Midbrain (tissue), 1 donor: ENCODE data around the gene CAPN8.

Experiments
- DNase-seq: peaks from one replicate; lab custom pipeline; 2025; lab: John Stamatoyannopoulos, UW

CAPN8 gene

DNA sequence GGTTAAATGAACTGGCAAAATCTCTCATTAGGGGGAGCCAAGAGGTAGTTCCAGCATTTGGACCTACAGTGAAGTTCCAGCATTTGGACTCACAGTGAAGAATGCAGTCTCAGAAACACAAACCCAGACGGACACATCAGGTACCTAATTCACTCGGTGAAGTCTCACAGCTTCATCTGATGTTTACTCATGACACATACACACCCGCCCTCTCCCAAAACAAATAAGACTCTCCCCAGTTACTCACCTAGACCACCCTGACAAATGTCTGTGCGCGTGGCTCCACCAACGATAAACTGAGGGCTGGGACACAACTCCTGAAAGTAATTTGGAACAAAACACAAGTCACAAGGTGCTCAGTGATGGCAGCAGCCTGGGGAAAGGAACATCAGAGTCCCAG is 11.4 kb downstream of the CAPN8 start:
- peak; percentile 6 for DNase-seq

- no peak for DNase-seq
Measured at GRCh38 chr1:223653431-223653830, 12.1 kb downstream of the CAPN8 start.

DNA sequence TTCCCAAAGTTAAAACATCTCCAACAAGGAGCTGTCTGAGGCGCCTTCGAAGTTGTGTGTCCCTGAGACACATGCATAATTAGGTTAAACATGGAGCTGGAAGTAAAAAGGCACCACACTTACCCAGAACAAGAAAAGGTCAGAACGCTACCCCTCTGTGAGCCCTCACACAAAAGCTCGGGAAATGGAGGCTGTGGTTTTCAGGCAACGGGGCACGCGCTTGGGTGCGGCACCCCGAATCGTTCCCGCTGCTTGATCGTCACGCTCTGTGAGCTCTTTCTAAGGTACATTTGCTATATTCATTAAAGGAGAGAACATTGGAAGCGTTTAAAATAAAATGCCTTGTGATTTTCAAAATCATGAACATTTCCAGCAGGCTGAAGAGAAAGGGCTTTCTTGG is 12.5 kb downstream of the CAPN8 start:
- DNase-seq: peak; percentile 38

- peak; percentile 36 for DNase-seq
Measured at GRCh38 chr1:223652436-223652941, 13.0 kb downstream of the CAPN8 start.

- DNase-seq: no peak
Measured at GRCh38 chr1:223651291-223651991, 14.1 kb downstream of the CAPN8 start.

GRCh38 chr1:223650465-223650864 is 15.0 kb downstream of the CAPN8 start:
- no peak for DNase-seq

- no peak for DNase-seq
Measured at GRCh38 chr1:223649222-223649621, 16.3 kb downstream of the CAPN8 start.

GRCh38 chr1:223647249-223647648 is 18.3 kb downstream of the CAPN8 start:
- DNase-seq: no peak

- DNase-seq: no peak
Measured at GRCh38 chr1:223645903-223646302, 19.6 kb downstream of the CAPN8 start.

GRCh38 chr1:223642237-223642636 is 23.3 kb downstream of the CAPN8 start:
- DNase-seq: no peak

GRCh38 chr1:223641523-223642039 is 23.9 kb downstream of the CAPN8 start:
- no peak for DNase-seq

GRCh38 chr1:223639331-223639749 is 26.2 kb downstream of the CAPN8 start:
- no peak for DNase-seq

DNA sequence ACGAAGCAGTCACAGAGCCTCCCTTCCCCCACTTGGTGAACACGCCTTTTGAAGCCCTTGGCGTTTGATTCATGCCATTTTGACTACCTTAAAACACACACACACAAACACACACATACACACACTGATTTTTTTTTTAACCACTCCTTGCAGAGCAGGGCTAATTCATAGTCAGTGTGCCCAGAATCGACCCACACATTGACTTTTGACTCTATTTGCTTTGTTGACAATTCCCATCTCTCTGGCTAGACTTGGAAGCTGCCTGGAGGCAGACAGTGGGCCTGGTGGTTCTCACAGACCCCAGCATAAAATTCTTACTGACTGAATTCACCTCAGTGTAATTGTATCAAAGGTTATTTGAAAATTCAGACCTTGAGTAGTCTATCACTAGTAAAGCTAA is 30.3 kb downstream of the CAPN8 start:
- no peak for DNase-seq

DNA sequence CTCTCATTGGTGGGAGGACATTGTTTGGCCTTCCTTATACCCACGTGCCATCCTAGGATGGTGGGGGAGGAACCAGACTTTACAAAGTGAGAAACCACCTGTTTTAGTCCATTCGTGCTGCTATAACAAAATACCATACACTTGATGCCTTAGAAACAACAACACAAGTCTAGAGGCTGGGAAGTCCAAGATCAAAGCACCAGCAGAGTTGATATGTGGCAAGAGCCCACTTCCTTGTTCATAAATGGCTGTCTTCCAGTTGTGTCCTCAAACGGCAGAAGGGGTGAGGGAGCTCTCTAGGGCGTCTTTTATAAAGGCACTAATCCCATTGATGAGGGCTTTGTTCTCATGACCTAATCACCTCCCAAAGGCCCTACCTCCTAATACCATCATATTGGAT is 31.1 kb downstream of the CAPN8 start:
- DNase-seq: no peak

- DNase-seq: no peak
Measured at GRCh38 chr1:223631956-223632355, 33.5 kb downstream of the CAPN8 start.

- no peak for DNase-seq
Measured at GRCh38 chr1:223631473-223631872, 34.0 kb downstream of the CAPN8 start.

GRCh38 chr1:223629126-223629457 is 36.4 kb downstream of the CAPN8 start:
- DNase-seq: no peak

DNA sequence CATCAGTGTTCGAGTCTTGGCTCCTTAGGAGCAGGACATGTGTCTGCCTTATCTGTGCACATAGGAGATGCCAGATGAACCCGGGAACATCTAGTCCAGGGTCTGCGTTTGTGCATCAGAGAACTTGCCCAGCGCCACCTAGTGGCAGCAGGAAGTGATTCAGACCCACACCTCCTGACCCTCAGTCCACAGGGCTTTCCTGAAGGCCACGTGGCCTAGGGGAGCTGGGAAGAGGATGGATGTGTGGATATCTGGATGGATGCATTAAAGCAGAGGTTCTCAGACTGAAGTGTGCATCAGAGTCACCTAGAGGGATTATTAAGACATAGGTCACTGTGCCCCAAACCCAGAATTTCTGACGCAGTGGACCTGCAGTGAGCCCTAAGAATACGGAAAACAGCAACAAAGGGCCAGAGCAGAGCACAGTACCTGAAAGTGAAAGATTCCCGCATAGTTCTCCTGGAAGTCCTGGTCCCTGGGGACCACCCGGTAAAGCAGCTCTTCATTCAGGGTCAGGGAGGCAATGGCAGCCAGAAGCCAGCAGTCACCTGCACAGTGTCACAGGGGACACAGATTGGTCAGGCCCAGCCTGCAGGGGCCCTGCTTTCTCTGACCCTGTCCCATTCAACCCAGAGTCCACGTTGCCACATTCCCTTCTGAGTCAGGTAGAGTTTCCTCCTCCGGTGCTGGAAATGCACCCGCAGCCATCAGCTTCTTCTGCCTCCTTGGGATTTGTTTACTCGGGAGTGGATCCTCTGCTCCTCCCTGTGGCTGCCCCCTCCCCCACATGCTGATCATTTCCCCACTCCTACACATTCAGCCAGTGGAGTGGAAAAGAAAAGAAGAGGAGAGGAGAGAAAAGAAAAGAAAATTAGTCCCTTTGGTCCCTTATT is 37.0 kb downstream of the CAPN8 start:
- peak; percentile 27 for DNase-seq

DNA sequence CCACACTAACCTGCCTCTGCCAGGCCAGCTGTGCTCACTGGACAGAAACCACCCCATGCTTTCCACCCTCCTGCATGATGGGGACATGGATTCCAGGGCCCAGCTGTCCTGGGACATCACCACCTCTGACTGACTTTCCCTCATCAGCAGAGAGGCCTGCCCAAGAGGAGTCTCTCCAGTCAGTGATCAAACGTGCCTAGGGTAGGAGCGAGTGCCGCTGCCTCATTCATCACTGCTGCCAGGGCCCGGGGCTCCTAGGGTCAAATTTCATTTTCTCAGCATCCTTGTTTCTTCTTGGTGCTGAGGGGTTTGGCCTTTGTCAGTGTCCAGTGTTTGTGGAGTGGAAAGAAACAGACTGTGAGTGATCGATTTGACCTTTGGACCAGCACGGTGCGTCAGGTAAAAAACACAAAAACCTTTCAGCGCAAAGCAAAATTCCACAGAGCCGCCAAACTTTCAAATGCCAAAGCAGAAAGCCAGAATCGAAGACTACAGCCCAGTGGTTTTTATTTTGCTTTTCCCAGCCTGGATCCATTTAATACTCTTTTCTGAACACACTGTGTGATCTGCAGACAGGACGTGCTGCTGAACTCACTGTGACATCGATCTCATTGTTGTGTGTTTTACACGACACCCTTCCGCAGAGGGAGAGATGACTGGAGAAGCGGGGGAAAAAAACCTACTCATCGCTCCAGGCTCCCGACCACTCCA is 43.2 kb downstream of the CAPN8 start:
- no peak for DNase-seq

DNA sequence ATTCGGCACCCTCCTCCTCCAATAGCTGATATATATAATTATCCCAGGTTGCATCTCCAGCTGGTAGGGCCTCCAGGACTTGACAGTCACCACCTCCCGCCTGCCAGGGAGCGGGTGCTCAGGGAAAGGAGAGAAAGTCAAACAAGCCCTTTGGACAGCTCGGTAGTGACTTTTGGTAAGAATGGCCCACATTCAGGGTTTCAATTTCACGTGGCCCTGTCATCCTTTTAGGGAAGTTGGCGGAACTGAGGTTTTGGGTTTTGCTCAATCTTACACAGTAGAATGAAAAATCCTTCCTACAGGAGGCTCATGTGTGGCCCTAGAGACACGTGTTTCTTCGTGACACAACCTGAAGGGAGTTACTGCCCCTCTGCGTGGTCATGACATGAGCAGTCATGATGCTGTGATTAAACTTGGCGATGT is 44.2 kb downstream of the CAPN8 start:
- peak; percentile 34 for DNase-seq

GRCh38 chr1:223620297-223620897 is 45.1 kb downstream of the CAPN8 start:
- DNase-seq: no peak

- no peak for DNase-seq
Measured at GRCh38 chr1:223618680-223619079, 46.8 kb downstream of the CAPN8 start.
